Pons (tissue), 1 donor: ENCODE results near the gene GCM1.
A peak's percentile ranks its signal among the peaks of the same experiment; 100 is the strongest.

Experiments
- DNase-seq: peaks from one replicate; pipeline ENCODE4 v3.0.0-alpha.2; 2016; ENCODE audit warnings: low spot score

GCM1 gene

GRCh38 chr6:53104916-53105315, 43.7 kb downstream of the GCM1 start:
- DNase-seq: no peak

GRCh38 chr6:53103993-53104675, 44.5 kb downstream of the GCM1 start:
- peak; percentile 80 for DNase-seq

GRCh38 chr6:53101006-53101405, 47.6 kb downstream of the GCM1 start:
- DNase-seq: no peak

GRCh38 chr6:53100561-53100960, 48.1 kb downstream of the GCM1 start:
- DNase-seq: no peak

GRCh38 chr6:53095716-53096115, 52.9 kb downstream of the GCM1 start:
- DNase-seq: no peak

GRCh38 chr6:53095270-53095669, 53.4 kb downstream of the GCM1 start:
- DNase-seq: no peak

GRCh38 chr6:53090576-53090975, 58.1 kb downstream of the GCM1 start:
- no peak for DNase-seq

GRCh38 chr6:53089948-53090347, 58.7 kb downstream of the GCM1 start:
- no peak for DNase-seq

GRCh38 chr6:53086302-53086701, 62.3 kb downstream of the GCM1 start:
- no peak for DNase-seq

- no peak for DNase-seq
These were observed 67.8 kb downstream of the GCM1 start for GRCh38 chr6:53080813-53081212.
